GM12892 (cell line): ENCODE measurements around the gene EPHA1.

Experiments
- DNase-seq: peaks from one replicate; pipeline ENCODE4 v3.0.0; 2011; ENCODE audit not compliant: insufficient read length
- FAIRE-seq: peaks from 2 replicates; lab custom pipeline; 2011; peaks lifted over from hg19 to GRCh38; lab: Jason Lieb, UNC
- POLR2A ChIP-seq: IDR thresholded peaks from 2 replicates; pipeline ENCODE4 v1.6.1; 2011; ENCODE audit warnings: low read depth, low read length, control low read depth
- POLR2AphosphoS5 ChIP-seq: IDR thresholded peaks from 2 replicates; pipeline ENCODE4 v1.6.1; 2011; ENCODE audit warnings: low read depth, low read length, control low read depth
- TAF1 ChIP-seq: IDR thresholded peaks from 2 replicates; pipeline ENCODE4 v1.6.1; 2011; ENCODE audit warnings: low read depth, mild to moderate bottlenecking, control low read depth, low read length, borderline replicate concordance

Gene EPHA1

DNA sequence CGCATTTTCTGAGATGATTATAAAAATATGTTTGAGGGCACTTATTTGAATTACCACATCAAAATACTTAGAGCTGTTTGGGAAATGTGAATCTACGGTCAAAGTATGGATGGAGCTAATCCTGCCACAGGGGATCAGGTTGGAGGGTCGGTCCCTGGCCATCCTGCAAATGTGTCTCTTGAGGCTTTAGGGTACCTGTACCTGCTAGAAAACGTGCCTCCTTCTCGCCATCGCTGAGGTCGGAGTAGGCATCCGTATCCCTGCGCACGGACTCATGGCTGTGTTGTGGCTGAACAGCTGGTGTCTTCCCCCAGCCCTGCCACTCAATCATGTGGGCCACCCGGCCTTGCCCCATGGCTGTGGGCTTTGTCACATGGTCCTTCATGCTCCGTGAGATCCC is 50.0 kb downstream of the EPHA1 start:
- DNase-seq (no peak), FAIRE-seq (no peak)
- TF ChIP-seq TAF1 (no peak), POLR2A (no peak), POLR2AphosphoS5 (no peak)

DNA sequence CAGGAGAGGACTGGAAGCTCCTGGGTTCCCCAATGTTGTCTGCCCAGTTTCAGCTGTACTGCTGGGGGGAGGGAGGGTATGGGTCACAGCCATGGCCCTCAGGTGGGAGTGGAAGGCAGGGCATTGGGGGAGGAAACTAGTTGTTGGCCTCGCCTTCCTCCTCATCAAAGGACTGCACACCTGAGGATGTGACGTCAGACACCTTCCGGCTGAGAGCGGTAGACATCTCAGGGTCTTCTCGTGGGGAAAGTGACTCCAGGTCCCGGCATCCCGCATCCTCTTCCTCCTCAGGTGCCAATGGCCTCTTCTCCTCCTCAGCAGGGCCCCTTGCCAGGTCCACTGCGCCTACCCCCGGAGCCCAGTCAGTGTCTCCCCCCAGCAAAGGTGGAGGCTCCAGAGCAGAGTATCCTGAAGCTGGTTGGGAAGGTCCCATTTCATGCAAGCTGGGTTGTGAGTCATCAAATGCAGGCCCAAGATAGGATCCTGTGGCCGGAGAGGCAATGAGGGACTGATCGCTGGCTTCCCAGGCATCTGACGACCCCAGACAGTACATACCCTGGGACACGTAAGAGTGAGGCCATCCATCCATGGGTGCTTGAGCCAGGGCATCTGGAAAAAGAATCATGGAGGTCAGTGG is 52.1 kb downstream of the EPHA1 start:
- TF ChIP-seq POLR2AphosphoS5, result no peak
- TF ChIP-seq POLR2A, result no peak
- no peak for TF ChIP-seq TAF1
- FAIRE-seq (no peak), DNase-seq (no peak)

DNA sequence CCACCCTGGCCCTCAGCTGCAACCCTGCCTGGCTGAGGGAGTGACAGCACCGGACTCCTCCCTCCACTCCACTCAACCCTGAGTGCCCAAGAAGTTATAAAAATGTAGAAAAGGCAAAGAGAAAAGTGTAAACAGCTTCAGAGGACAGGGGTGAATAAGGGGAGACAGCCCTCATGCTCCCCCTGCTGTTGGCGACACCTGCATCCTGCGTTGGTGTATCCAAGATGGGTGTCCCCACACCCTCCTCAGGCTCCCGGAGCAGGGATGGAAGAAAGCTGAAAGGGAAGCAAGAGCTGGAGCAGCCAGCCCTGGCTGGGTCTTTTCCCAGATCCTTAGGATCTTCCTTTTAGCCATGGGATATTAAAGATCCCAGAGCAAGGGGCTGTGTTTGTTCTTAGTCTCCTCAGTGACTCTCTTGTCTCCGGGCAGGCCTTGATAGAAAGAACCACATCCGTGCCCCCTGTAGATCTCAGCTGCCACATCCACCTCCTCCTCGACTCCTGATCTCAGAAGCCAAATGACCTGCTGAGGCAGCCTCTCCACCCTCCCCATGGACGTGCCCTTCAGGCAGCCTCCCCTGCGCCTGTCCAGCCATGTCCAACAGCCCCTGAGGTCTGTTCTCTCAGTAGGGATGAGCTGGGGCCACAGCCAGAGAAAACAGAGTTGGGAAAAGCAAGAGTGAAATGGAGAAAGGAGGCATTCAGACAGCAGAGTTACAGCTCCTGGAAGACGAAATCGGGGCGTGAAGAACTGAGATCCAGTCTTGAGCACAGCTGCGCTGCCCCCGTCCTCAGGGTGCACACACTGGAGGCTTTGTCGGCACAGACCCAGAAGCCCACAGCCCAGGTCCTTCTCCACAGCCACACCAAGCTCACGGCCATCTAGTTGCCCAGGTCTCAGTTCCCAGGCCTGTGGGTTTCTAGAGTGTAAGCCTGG is 52.9 kb downstream of the EPHA1 start:
- DNase-seq (no peak), FAIRE-seq (no peak)
- TF ChIP-seq POLR2AphosphoS5 (no peak), POLR2A (no peak), TAF1 (no peak)

DNA sequence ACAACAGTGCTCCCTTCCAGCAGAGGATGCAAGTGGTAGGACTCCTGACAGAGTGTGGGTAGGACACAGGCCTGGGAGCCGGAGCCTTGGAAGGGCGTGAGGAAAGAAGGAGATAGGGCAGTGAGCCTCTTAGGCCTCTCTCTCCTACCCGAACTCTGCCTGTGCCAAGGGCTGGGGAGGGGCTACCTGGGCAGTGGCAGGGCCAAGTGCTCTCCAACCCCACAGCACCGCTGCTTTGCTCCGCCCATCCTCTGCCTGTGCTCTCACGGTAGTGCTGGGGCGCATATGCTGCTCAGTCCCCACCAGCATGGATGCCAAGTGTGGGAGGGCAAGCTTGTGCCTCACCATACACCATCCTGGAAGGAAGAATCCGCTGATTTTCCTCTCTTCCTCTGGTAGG is 53.7 kb downstream of the EPHA1 start:
- TF ChIP-seq POLR2A (no peak), POLR2AphosphoS5 (no peak), TAF1 (no peak)
- DNase-seq (no peak), FAIRE-seq (no peak)

DNA sequence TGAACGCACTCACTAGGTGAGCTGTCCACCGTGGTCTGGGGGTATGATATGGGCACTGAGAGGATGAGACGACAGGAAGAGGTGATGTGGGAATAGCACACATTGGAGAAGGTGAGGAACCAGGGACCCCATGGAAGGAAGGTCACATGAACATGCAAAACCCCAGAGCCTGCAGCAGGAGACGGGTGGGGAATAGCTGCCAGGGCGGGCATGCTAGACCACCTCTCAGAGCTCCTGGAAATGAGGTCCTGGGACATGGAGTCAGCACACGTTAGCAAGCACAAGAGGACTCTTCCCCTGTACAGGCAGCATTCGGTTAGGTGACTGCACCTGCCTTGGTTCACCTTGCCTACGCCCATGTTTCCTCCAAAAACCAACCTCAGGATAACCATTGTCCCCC is 54.3 kb downstream of the EPHA1 start:
- FAIRE-seq, result no peak
- no peak for DNase-seq
- TF ChIP-seq TAF1 (no peak), POLR2AphosphoS5 (no peak), POLR2A (no peak)

DNA sequence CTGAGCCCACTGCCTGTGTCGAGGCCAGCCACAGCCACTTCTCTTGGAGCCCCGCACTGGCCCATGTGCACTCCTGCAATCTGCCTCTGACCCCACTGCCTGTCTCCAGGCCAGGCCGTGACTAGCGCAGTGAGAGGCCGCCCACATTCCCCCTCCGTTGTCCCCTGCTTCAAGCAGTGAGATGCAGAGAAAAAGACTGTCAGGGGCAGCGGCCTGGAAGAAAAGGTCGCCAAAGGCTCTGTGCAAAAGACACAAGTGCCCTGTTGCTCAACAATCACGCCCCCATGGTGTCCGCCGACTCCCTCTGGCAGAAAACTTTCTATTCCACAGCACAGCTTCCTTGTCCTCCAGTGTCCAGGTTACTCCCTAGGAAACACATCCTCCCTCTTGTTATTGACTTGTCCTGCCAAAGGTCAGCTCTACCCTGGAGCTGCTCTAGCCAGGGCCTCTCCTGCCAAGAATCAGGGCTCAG is 56.1 kb downstream of the EPHA1 start:
- no peak for TF ChIP-seq TAF1
- TF ChIP-seq POLR2A, result no peak
- TF ChIP-seq POLR2AphosphoS5, result no peak
- DNase-seq, result no peak
- FAIRE-seq, result no peak

DNA sequence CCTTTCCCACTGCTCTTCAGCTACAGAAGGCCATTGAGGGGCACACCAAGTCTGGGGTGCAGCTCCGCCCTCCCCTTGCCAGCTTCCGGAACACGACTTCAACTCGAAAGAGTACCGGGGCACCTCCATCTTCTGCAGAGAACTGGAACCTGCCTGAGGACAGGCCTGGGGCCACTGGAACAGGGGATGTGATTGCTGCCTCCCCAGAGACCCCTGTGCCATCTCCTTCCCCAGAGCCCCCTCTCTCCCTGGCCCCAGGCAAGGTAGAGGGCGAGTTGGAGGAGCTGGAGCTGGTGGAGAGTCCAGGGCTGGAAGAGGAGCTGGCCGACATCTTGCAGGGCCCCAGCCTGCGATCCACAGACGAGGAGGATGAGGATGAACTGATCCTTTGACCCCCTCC is 57.1 kb downstream of the EPHA1 start:
- no peak for FAIRE-seq

DNA sequence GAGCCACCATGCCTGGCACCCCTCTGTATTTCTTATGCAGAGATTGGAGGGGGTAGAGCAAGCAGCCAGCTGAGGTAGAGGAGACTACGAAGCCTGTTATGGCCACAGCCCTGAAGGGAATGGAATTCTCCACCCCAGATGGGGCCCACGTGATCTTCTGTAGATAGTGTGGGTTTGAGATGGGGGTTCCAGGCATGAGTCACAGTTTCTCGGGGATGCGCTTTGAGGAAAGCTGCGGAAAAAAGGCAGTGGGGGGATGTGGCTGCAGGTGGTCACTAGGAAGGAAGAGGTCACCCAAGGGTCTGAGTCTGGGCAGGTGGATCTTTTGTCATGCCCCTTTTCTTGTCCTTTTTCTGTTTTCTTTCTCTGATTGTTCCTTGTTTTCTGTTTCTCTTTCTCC is 57.6 kb downstream of the EPHA1 start:
- TF ChIP-seq POLR2AphosphoS5, result no peak
- TF ChIP-seq POLR2A, result no peak
- no peak for TF ChIP-seq TAF1
- DNase-seq (no peak), FAIRE-seq (no peak)

More for the DNA sequence above, 57.1 kb downstream of the EPHA1 start:
- DNase-seq, result no peak
- no peak for TF ChIP-seq TAF1
- TF ChIP-seq POLR2AphosphoS5, result no peak
- TF ChIP-seq POLR2A, result no peak

DNA sequence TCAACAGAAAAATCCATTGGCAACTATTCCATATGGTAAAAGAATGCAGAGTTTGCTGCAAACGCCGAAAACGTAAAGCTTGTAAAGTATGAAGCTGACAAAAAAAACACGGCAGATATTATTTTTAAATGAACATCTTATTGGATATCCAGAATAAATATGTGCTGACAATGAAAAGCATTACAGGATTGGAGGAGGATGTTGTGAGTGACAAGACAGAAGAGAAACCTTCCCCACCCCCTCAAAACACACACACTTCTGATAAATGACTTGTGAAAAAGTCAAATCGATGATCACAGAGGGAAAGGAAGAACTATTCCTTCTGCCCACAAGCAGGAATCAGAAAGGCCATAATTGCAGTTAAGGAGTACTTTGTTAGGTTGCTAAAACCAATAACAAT is 60.7 kb downstream of the EPHA1 start:
- FAIRE-seq (no peak), DNase-seq (no peak)
- no peak for TF ChIP-seq TAF1
- TF ChIP-seq POLR2AphosphoS5, result no peak
- TF ChIP-seq POLR2A, result no peak

DNA sequence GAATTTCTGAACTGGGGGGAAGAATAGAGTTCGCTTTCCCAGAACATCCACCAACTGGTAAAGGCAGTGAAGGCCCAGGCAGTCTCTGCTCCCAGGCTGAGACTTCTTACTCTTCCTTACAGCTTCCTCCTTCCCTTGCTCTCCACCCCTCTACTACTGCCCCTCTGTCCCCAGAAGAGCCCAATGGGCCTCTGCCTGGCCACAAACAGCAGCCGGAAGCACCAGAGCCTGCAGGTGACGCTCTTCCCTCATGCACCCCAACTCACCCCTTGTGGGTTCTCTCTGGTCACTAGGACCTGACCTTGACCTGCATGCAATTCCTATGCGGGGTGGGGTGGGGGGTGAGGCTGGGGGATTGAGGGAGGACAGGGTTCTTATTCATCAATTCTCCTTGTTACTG is 62.6 kb downstream of the EPHA1 start:
- no peak for FAIRE-seq
- no peak for DNase-seq
- TF ChIP-seq TAF1 (no peak), POLR2A (no peak), POLR2AphosphoS5 (no peak)

DNA sequence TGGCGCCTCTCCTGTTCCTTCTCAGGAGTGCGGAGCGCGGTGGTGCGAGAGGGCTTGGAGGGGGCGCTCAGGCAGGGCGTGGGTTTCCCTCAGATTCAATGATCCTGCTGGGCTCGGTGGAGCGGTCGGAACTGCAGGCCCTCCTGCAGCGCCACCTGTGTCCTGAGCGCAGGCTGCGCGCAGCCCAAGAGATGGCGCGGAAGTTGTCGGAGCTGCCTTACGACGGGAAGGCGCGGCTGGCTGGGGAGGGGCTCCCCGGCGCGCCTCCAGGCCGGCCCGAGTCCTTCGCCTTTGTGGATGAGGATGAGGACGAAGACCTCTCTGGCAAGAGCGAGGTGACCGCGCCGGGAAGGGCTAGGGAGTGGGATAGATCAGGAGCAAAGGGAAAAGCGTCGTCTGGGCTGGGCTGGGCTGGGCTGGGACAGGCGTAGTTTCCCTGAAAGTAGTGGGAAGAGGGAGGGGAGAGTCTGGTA is 63.2 kb downstream of the EPHA1 start:
- no peak for FAIRE-seq
- TF ChIP-seq TAF1 (no peak), POLR2A (no peak), POLR2AphosphoS5 (no peak)

DNA sequence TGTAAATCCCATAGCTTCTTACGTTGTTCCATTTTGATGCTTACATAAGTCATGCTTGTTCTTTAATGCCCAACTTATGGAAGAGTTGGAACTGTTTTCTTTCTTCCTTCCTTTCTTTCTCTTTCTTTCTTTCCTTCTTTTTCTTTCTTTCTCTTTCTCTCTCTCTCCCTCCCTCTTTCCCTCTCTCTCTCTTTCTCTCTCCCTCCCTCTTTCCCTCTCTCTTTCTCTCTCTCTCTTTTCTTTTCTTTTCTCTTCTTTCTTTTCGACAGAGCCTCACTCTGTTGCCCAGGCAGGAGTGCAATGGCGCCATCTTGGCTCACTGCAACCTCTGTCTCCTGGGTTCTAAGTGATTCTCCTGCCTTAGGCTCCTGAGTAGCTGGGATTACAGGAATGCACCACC is 65.1 kb downstream of the EPHA1 start:
- no peak for DNase-seq
- FAIRE-seq, result no peak
- TF ChIP-seq TAF1 (no peak), POLR2A (no peak), POLR2AphosphoS5 (no peak)

More for the DNA sequence above, 63.2 kb downstream of the EPHA1 start:
- DNase-seq, result no peak
